Measurements from ENCODE around the gene RBM33. TPM values are rescaled to one million over a fixed set of nuclear protein-coding genes. Genes with fewer than 3 reads are reported as not detected.

RBM33 gene
- total and polyA plus RNA-seq, 2 of the 13 experiments (the other 11 are each of a cell fraction or from before 2014, with no cell fraction given), result 12.4 to 28.9 TPM

DNA sequence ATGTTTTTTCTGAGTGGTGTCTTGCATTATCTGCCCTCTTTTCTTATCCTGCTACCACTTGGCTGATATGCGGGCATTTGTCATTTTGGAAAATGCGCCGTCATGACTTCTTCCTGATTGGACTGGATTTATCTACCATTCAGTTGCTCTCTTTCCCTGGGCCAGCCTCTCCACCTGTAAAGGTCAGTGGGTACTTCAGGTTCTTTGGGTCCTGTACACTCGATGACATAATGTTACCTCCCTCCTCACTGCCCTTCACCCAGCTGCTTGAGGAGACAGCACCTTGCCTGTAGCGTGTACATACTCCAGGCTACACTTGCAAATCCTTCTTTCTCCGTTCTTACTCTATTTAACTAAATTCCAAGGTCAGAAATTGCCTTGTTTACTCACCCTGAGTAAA lies 83.7 kb downstream of the RBM33 start:
- no peak overlapping the region for H3K27ac ChIP-seq (ENCODE audit: extremely low read length, insufficient read depth, low read length)
- no peak overlapping the region for H3K4me3 ChIP-seq (replicated peaks in 1 of 3; ENCODE audit: insufficient read depth in 1 of 3, low read depth in 2 of 3, low read length in 3 of 3)
- no TSS peak for BruUV-seq (replicated peaks)
- no peak overlapping the region for H2AFZ ChIP-seq (ENCODE audit: low read length)
- ChIA-PET POLR2A (no interaction called here), CTCF (ENCODE audit: low intra/inter-chr PET ratio, low total read pairs) (no interaction called here)
- 83% methylated on average over 6 of the region's 6 CpGs for WGBS (ENCODE audit: low lambda C conversion rate)
- peaks cover 40% of the 10 kb centered on the region for H3K79me2 ChIP-seq (ENCODE audit: insufficient read depth, low read length)
- no peak overlapping the region for H3K4me2 ChIP-seq (ENCODE audit: low read depth, low read length)
- FAIRE-seq, result no peak
- peaks cover 24% of the 10 kb centered on the region; the same call in 1 of the 2 replicates for H4K20me1 ChIP-seq (ENCODE audit: insufficient read depth, low read length)
- no peaks in the 10 kb centered on the region for H3K9me3 ChIP-seq (ENCODE audit: low read length)
- intact Hi-C loops (cut with micrococcal nuclease; ENCODE audit: unreplicated experiment), result no loop called here
- no peak for ATAC-seq
- no peak overlapping the region for H3K9ac ChIP-seq (ENCODE audit: insufficient read depth, low read depth, low read length)
- peaks cover 19% of the 10 kb centered on the region for H3K4me1 ChIP-seq (ENCODE audit: insufficient read depth, low read length)
- in situ Hi-C loops (cut with HindIII; ENCODE audit: extremely low pct_ligation_motif_present, low pct_unique_long_range_greater_than_20kb), result no loop called here
- no peaks in the 10 kb centered on the region for H3K27me3 ChIP-seq (ENCODE audit: control insufficient read depth in 1 of 2, insufficient read depth in 2 of 2, low read length in 2 of 2)
- peaks cover 10 to 77% of the 10 kb centered on the region in 2 experiments for H3K36me3 ChIP-seq (replicated peaks in 1 of 2; ENCODE audit: control insufficient read depth in 1 of 2, insufficient read depth in 2 of 2, low read length in 2 of 2)
- TF ChIP-seq CHD4 (IDR thresholded peaks at IDR 0.05; ENCODE audit: borderline replicate concordance, low read length), result no peak
- TF ChIP-seq JUN (CRISPR knock-in tag; IDR thresholded peaks at IDR 0.05), result no peak
- TF ChIP-seq ZNF589 (CRISPR knock-in tag; conservative IDR thresholded peaks at IDR 0.05), result no peak
- no peak for TF ChIP-seq SP4 (CRISPR knock-in tag; IDR thresholded peaks at IDR 0.05)
- no peak for DNase-seq (ENCODE audit: low spot score)

GRCh38 chr7:155729847-155730246 lies 85.4 kb downstream of the RBM33 start:
- intact Hi-C loops (cut with micrococcal nuclease; ENCODE audit: unreplicated experiment), result loop anchor here (10.0 kb wide), 1 partner anchor 315 kb away; no protein-coding TSS in a partner anchor
- BruUV-seq (replicated peaks), result no TSS peak
- DNase-seq (ENCODE audit: low spot score) (no peak), FAIRE-seq (no peak), ATAC-seq (no peak)
- H3K9me3 ChIP-seq (ENCODE audit: low read length), result no peaks in the 10 kb centered on the region
- no peak overlapping the region for H3K4me2 ChIP-seq (ENCODE audit: low read depth, low read length)
- WGBS (ENCODE audit: low lambda C conversion rate), result over 99% methylated on average over 6 of the region's 6 CpGs
- ChIA-PET CTCF (ENCODE audit: low intra/inter-chr PET ratio, low total read pairs) (no interaction called here), POLR2A (interaction anchor here (0.7 kb wide), 1 partner anchor 232 kb away, joined by 3 read pairs; no protein-coding TSS in a partner anchor)
- H3K9ac ChIP-seq (ENCODE audit: insufficient read depth, low read depth, low read length), result no peak overlapping the region
- H2AFZ ChIP-seq (ENCODE audit: low read length), result no peak overlapping the region
- peaks cover 31% of the 10 kb centered on the region for H3K79me2 ChIP-seq (ENCODE audit: insufficient read depth, low read length)
- peaks cover 19% of the 10 kb centered on the region for H3K4me1 ChIP-seq (ENCODE audit: insufficient read depth, low read length)
- in situ Hi-C loops (cut with HindIII; ENCODE audit: extremely low pct_ligation_motif_present, low pct_unique_long_range_greater_than_20kb), result no loop called here
- no peak overlapping the region for H3K4me3 ChIP-seq (replicated peaks in 1 of 3; ENCODE audit: insufficient read depth in 1 of 3, low read depth in 2 of 3, low read length in 3 of 3)
- H3K27me3 ChIP-seq (ENCODE audit: control insufficient read depth in 1 of 2, insufficient read depth in 2 of 2, low read length in 2 of 2), result no peaks in the 10 kb centered on the region
- peaks cover 13 to 78% of the 10 kb centered on the region in 2 experiments for H3K36me3 ChIP-seq (replicated peaks in 1 of 2; ENCODE audit: control insufficient read depth in 1 of 2, insufficient read depth in 2 of 2, low read length in 2 of 2)
- H4K20me1 ChIP-seq (ENCODE audit: insufficient read depth, low read length), result peaks cover 18% of the 10 kb centered on the region; the same call in 1 of the 2 replicates
- H3K27ac ChIP-seq (ENCODE audit: extremely low read length, insufficient read depth, low read length), result no peak overlapping the region
- no peak for TF ChIP-seq SNAPC2 (CRISPR knock-in tag; IDR thresholded peaks at IDR 0.05)
- no peak for TF ChIP-seq GLI4 (CRISPR knock-in tag; IDR thresholded peaks at IDR 0.05; ENCODE audit: borderline replicate concordance)
- no peak for TF ChIP-seq TARDBP (CRISPR knock-in tag; IDR thresholded peaks at IDR 0.05)
- TF ChIP-seq, protein P1, sequence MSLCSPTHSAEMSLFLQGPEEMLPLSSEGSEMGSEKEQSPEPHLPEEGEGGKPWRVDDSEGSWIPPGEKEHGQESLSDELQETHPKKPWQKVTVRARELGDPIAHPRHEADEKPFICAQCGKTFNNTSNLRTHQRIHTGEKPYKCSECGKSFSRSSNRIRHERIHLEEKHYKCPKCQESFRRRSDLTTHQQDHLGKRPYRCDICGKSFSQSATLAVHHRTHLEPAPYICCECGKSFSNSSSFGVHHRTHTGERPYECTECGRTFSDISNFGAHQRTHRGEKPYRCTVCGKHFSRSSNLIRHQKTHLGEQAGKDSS (CRISPR knock-in tag; IDR thresholded peaks at IDR 0.05; ENCODE audit: borderline replicate concordance, low read depth), result no peak
- no peak for TF ChIP-seq GLMP (CRISPR knock-in tag; IDR thresholded peaks at IDR 0.05; ENCODE audit: borderline replicate concordance)
- TF ChIP-seq ZFP91 (CRISPR knock-in tag; IDR thresholded peaks at IDR 0.05; ENCODE audit: borderline replicate concordance), result no peak
- no peak for TF ChIP-seq KDM6A (CRISPR knock-in tag; IDR thresholded peaks at IDR 0.05; ENCODE audit: low read depth)
- TF ChIP-seq ZNF768 (CRISPR knock-in tag; IDR thresholded peaks at IDR 0.05), result no peak
- no peak for TF ChIP-seq MIER3 (CRISPR knock-in tag; IDR thresholded peaks at IDR 0.05; ENCODE audit: borderline replicate concordance)
- no peak for TF ChIP-seq KAT8 (CRISPR knock-in tag; IDR thresholded peaks at IDR 0.05)
- TF ChIP-seq KLF15 (CRISPR knock-in tag; IDR thresholded peaks at IDR 0.05; ENCODE audit: borderline replicate concordance), result no peak
